Fibroblast of mammary gland (primary cell): ENCODE results near the gene CD40.

Experiments used
- DNase-seq: peaks from one replicate; pipeline ENCODE4 v3.0.0-alpha.2; 2010; ENCODE audit warnings: low read depth
- H3K4me3 ChIP-seq: 2 replicates; pipeline ENCODE4 v1.5.1; 2011; ENCODE audit warnings: low read depth, mild to moderate bottlenecking, low read length, moderate library complexity; ENCODE audit not compliant: control insufficient read depth
- CTCF ChIP-seq: conservative IDR thresholded peaks from 2 replicates; pipeline ENCODE4 v1.5.1; 2011; ENCODE audit warnings: low read depth, low read length, inconsistent platforms; ENCODE audit not compliant: control insufficient read depth, insufficient read depth

The CD40 gene

GRCh38 chr20:46154305-46154704 lies 36.2 kb downstream of the CD40 start:
- TF ChIP-seq CTCF, result no peak
- no peak overlapping the region for H3K4me3 ChIP-seq
- DNase-seq, result no peak

- DNase-seq, result no peak
- H3K4me3 ChIP-seq, result no peak overlapping the region
- no peak for TF ChIP-seq CTCF
These were observed 36.7 kb downstream of the CD40 start for GRCh38 chr20:46154796-46155195.

- no peak for DNase-seq
- no peak overlapping the region for H3K4me3 ChIP-seq
These were observed 38.0 kb downstream of the CD40 start for GRCh38 chr20:46156065-46156464.

DNA sequence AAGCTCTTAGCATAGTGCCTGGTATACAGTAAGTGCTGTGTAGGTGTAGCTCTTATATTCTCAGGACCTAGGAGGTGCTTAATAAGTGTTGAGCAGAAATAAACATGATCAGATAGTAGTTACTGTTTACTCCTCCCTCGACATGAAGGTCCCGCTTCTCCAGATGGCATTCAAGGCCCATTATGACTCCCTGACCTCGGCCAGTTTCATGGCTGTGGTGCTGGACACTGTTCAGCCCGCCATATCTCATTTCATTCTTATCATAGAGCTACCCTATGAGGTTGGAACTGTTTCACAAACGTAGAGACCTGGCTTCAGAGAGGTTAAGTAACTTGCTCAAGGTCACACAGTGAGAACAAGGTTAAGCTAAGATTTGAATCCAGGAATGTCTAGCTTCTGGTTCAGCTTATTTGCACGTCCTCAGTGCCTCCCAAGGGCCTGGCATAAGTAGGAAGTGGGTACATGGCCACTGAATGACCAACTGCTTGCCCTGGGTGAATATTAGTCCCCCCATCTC lies 39.0 kb downstream of the CD40 start:
- H3K4me3 ChIP-seq, result no peak overlapping the region
- no peak for DNase-seq
- TF ChIP-seq CTCF, result no peak

More at GRCh38 chr20:46156065-46156464, 38.0 kb downstream of the CD40 start:
- no peak for TF ChIP-seq CTCF

- DNase-seq, result no peak
- H3K4me3 ChIP-seq, result no peak overlapping the region
- TF ChIP-seq CTCF, result no peak
These were observed 39.5 kb downstream of the CD40 start for GRCh38 chr20:46157625-46158024.

- no peak for DNase-seq
- TF ChIP-seq CTCF, result no peak
- H3K4me3 ChIP-seq, result no peak overlapping the region
These were observed 40.4 kb downstream of the CD40 start for GRCh38 chr20:46158476-46158987.
